Upper lobe of left lung (tissue), 4 donors: ENCODE data around the gene MPHOSPH6.

Source experiments
- CTCF ChIP-seq, 6 experiments: fragments of 450-650 bp in 4 of 6; fragments of 200-600 bp in 2 of 6; sonication (generic) in 2 of 6; IDR thresholded peaks; one replicate each; pipeline ENCODE4 v1.5.1; 2016 to 2019; ENCODE audit warnings: antibody characterized with exemption in 6 of 6
- EP300 ChIP-seq, 4 donors: sonication (generic); formaldehyde crosslinking; IDR thresholded peaks; one replicate each; pipeline ENCODE4 v1.5.1; 2017; ENCODE audit warnings: antibody characterized with exemption in 4 of 4, control low read depth in 2 of 4
- POLR2A ChIP-seq, 4 donors: fragments of 450-650 bp; IDR thresholded peaks; one replicate each; pipeline ENCODE4 v1.5.1; 2016 to 2017; ENCODE audit warnings: antibody characterized with exemption in 4 of 4, mild to moderate bottlenecking in 2 of 4
- POLR2AphosphoS5 ChIP-seq, 2 donors: sonication (generic); formaldehyde crosslinking; IDR thresholded peaks; one replicate each; pipeline ENCODE4 v1.5.1; 2017; ENCODE audit warnings: antibody characterized with exemption in 2 of 2

- TF ChIP-seq CTCF (IDR thresholded peaks at IDR 0.05) (no peak), POLR2A (IDR thresholded peaks at IDR 0.05) (no peak), POLR2AphosphoS5 (IDR thresholded peaks at IDR 0.05) (no peak), EP300 (IDR thresholded peaks at IDR 0.05) (no peak)
Observed at GRCh38 chr16:82124651-82125050, 45.4 kb downstream of the MPHOSPH6 start.
